ENCODE measurements around the gene CA14.
"Not testable (repeated sequence)": the region's sequence is repeated elsewhere in the genome, so short reads cannot be mapped to it uniquely, and the experiment has no call there.

The CA14 gene

GRCh38 chr1:150257624-150258585, at the start of gene CA14:
TSS of gene CA14 (plus strand) at chr1:150257774. CDS start at chr1:150258129, 355 bp downstream.
- DNase-seq (ENCODE audit: low spot score) = no peak

DNA sequence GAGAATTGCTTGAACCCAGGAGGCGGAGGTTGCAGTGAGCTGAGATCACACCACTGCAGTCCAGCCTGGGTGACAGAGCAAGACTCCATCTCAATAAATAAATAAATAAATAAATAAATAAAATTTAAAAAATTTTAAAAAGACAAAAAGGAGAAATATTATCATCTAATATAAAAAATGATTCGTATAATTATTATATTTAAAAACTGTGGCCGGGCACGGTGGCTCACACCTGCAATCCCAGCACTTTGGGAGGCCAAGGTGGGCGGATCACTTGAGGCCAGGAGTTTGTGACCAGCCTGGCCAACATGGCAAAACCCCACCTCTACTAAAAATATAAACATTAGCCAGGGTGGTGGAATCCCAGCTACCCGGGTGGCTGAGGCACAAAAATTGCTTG, 49.1 kb upstream of the CA14 start:
- not testable (repeated sequence) for DNase-seq (ENCODE audit: low spot score)

DNA sequence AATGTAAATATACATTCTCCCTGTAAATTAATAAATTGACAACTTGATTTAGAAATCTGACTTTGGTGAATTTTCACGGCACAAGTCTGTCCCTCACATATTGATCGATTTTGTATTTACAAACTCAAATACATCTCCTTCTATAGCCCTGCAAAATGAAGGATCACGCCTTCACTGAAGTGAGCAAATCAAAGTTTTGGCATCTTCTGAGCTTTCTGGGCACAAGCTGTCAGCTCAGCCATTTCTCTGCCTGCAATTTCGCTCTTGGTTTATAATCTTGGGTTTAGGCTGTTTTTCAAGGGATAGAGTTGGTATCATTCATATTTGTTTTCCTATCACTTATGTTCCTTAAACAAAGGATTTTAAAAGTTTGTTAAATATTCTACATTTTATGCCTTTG, 47.5 kb upstream of the CA14 start:
- no peak for DNase-seq (ENCODE audit: low spot score)

DNA sequence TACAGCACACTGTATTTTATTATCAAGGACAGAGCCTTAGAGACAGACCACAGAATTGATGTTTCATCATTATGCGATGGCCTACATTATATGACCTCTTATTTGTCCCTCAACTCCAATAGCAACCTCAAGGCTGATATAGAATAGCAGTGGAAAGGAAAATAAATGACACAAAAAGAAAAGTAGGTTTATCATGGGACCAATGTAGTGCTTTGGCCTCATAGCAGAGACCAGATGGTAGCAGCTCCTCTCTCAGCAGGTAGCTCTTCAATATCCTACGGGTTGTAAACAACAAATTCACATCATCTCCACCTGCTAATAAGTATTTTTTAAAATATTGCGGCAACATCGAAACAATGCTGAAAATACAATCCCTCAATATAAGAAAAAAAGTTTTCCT, 46.9 kb upstream of the CA14 start:
- no peak for DNase-seq (ENCODE audit: low spot score)

DNA sequence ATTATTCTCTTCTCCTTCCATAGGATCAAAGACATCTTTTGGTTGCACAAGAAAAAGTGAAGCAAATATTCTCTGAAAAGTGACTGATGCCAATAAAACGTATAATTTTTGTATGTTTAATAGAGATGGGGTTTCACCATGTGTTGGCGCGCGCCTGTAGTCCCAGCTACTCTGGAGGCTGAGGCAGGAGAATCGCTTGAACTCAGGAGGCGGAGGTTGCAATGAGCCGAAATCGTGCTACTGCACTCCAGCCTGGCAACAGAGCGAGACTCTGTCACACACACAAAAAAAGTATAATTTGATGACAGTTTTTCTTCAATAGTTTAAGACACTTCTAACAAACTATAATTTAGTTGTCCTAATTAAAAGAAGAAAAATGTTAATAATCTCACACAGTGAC, 45.5 kb upstream of the CA14 start:
- DNase-seq (ENCODE audit: low spot score) = no peak

DNA sequence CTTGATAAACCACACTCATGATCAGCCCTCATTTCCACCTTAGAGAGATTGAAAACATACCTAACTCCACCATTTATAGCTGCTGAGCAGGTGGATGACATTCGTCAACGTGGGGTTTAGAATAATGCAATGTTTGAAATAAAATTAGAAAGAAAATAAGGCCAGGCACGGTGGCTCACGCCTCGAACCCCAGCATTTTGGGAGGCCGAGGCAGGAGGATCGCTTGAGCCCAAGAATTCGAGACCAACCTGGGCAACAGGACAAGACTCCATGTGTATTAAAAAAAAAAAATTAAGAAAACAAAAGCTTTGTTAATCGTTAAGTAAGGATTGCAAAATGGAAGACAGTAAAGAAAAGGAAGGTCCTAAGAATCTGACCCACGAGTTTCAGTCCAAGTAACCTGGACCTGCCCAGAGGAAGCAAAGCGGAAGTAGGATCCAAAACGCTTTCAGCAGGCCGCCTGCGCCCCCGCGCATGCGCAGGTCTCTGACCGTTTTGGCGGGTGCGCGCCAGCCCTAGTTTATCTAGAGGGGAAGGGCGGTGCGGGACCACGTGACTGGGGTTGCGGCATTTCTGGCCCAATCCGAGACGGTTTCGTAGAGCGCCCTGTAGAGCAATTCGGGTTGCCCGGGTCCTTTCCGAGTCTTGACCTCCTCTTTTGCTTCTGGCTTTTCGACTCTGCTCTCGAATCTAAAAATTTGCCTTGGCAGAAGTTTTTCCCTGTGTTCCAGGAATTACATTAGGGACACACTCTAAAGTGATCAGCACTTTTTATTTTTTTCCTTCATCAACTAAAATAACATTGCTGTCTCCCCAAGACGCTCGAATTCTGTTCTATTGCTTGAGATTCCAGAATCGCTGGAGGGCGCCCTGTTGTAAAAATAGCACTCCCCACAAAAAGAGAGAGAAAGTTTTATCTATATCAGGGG, 44.1 kb upstream of the CA14 start:
- DNase-seq (ENCODE audit: low spot score) = peak; percentile 77

GRCh38 chr1:150214099-150214756, 43.3 kb upstream of the CA14 start:
- DNase-seq (ENCODE audit: low spot score) = not testable (repeated sequence)

- DNase-seq (ENCODE audit: low spot score) = not testable (repeated sequence)
These were observed 41.7 kb upstream of the CA14 start for GRCh38 chr1:150215855-150216254.

DNA sequence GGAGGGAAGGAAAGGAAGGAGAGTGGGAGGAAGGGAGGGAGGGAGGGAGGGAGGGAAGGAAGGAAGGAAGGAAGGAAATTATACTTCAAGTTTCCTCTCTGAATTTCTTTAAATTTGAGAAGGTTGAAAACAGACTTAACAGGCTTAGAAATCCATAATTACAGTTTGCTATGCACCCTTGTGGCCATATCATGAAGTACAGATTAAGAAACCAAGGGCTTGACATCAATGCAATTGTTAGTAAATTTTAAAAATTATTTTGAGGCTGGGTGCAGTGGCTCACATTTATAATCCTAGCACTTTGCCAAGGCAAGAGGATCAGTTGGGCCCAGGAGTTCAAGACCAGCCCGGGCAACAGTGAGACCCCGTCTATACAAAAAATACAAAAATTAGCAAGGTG, 36.0 kb upstream of the CA14 start:
- DNase-seq (ENCODE audit: low spot score) = no peak

DNA sequence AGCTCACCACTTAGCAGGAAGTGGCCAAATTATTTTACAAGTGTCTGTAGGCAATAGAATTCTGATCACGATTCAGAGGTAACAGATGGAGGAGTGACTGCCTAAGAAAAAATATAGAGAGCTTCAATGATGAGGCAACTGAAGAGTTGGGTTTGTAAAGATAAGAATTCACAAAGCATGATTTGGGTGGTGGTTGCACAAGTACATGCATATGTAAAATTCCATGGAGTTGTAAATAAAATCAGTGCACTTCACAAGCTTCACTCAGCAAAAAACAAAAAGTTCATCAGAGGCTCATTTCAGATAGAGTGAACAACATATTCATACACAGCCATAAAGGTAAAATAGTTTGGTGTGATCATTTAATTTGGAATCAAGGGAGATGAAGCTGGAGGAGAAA, 32.6 kb upstream of the CA14 start:
- no peak for DNase-seq (ENCODE audit: low spot score)

- no peak for DNase-seq (ENCODE audit: low spot score)
These were observed 32.0 kb upstream of the CA14 start for GRCh38 chr1:150225546-150225945.

GRCh38 chr1:150226486-150226885, 31.1 kb upstream of the CA14 start:
- no peak for DNase-seq (ENCODE audit: low spot score)

DNA sequence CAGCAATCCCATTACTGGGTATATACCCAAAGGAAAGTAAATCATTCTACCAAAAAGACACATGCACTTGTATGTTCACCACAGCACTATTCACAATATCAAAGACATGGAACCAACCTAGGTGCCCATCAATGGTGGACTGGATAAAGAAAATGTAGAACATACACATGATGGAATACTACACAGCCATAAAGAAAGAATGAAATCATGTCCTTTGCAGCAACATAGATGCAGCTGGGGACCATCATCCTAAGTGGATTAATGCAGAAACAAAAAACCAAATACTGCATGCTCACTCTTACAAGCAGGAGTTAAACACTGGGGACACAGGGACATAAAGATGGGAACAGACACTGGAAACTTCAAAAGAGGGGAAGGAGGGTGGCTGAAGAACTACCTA, 30.3 kb upstream of the CA14 start:
- DNase-seq (ENCODE audit: low spot score) = no peak

GRCh38 chr1:150228246-150228645, 29.3 kb upstream of the CA14 start:
- DNase-seq (ENCODE audit: low spot score) = not testable (repeated sequence)

- DNase-seq (ENCODE audit: low spot score) = not testable (repeated sequence)
These were observed 24.7 kb upstream of the CA14 start for GRCh38 chr1:150232921-150233320.

DNA sequence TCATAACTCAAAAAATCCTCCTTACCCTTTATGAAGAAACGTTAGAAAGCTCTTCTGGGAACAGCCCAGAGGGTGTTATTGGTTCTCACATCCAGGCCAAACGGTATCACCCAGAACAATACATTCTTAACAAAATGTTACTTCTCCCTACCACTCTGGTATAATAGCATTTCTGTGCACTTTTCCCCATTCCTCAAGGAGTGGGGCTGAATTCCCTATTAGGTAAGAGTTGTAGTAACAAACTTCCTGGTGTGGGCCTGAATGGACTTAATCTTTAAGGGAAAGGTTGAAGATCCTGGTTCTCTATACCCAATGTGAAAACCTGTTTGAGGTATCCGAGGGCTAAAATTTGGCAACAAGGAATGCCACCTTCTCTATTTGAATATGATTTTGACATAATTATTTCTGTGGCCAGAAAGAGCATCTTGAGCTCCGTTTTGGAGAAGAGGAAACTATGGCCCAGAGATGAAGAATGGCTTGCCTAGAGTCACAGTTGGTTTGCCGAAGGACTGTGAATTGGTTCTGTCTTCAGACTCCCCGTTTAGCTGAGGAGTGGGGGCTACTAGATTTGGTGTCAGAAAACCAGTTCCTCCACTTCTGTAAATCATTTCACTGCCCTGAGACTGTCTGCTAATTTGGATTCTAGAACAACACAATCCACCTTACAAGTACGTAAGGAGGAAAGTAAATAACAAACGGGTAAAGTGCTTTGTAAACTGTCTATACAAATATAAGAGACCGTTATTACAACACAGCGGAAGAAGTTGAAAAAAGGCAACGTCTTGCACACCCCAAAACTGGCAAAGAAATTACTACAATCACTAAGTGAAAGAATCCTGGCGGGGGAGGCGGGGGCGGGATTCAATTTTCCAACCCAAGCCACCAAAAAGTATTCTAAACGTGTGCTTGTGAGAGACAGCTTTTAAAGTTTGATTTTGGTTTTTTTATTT, 23.9 kb upstream of the CA14 start:
- no peak for DNase-seq (ENCODE audit: low spot score)

DNA sequence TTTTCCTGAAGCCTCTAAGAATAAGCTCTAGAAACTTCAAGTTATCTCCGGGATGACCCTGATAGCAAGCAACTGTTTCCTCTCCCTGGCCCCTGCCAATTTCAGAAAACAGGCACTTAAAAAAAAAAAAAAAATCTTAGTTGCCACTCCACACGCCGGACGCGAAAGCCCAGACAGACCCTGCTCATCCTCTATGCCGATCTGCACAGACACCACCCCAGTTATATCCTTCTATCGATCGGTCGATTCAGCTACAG, 23.3 kb upstream of the CA14 start:
- DNase-seq (ENCODE audit: low spot score) = no peak

- peak; percentile 66 for DNase-seq (ENCODE audit: low spot score)
These were observed 22.8 kb upstream of the CA14 start for GRCh38 chr1:150234566-150235293.

DNA sequence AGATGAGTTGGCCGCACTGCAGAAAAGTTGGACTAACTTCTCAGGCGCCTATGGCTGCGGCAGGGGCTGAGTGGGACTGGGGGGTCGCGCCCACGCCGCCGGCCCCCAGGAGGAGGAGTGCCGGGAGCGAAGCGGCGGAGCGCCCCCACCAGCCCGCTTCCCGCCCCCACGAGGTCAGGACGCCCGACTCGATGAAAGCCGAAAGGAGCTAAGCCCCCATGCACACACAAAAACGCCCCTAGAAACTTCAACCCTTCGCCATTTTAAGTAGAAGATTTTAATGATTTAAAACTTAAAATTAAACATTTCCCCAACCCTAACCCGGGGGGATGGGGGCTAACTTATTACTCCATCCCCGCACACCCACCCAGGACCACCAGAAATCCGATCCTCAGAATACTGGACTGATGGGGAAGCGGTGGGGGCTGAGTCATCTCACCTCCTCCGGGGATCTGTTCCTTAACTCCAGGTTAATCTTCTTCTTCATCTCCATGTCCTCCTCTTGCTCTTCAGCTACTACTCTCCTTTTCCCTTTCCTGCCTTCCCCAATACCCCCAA, 22.2 kb upstream of the CA14 start:
- no peak for DNase-seq (ENCODE audit: low spot score)

Data from SW480 (cell line).